ENCODE data around the gene NPTXR.

GRCh38 chr22:38850399-38850798, 6.6 kb upstream of the NPTXR start:
- TF ChIP-seq CTCF (conservative IDR thresholded peaks at IDR 0.05; ENCODE audit: low read depth, low read length) (no peak), EZH2 (IDR thresholded peaks at IDR 0.05; ENCODE audit: borderline replicate concordance, low read depth, low read length, poor library complexity, severe bottlenecking) (no peak)
